Endothelial cell (in vitro differentiated cells): ENCODE measurements around the gene AFF1. TPM values are rescaled to one million over a fixed set of nuclear protein-coding genes. Genes with fewer than 3 reads are reported as not detected.

Experiments
- DNase-seq: peaks from one replicate; pipeline ENCODE4 v3.0.0; 2021; ENCODE audit warnings: low spot score
- H3K27ac Mint-ChIP-seq: one replicate; pipeline ENCODE4 v1.8.0; 2021; ENCODE audit warnings: mixed read lengths, inconsistent platforms; ENCODE audit not compliant: unreplicated experiment
- H3K27me3 Mint-ChIP-seq: one replicate; pipeline ENCODE4 v1.8.0; 2021; ENCODE audit warnings: mild to moderate bottlenecking, moderate library complexity, mixed read lengths, inconsistent platforms; ENCODE audit not compliant: unreplicated experiment
- H3K36me3 Mint-ChIP-seq: one replicate; pipeline ENCODE4 v1.8.0; 2021; ENCODE audit warnings: mild to moderate bottlenecking, low read depth, mixed read lengths, inconsistent platforms; ENCODE audit not compliant: unreplicated experiment
- H3K4me1 Mint-ChIP-seq: one replicate; pipeline ENCODE4 v1.8.0; 2021; ENCODE audit warnings: mild to moderate bottlenecking, mixed read lengths, inconsistent platforms; ENCODE audit not compliant: unreplicated experiment
- H3K4me3 Mint-ChIP-seq: one replicate; pipeline ENCODE4 v1.8.0; 2021; ENCODE audit warnings: mild to moderate bottlenecking, mixed read lengths, inconsistent platforms; ENCODE audit not compliant: unreplicated experiment
- H3K9me3 Mint-ChIP-seq: one replicate; pipeline ENCODE4 v1.8.0; 2021; ENCODE audit warnings: mixed read lengths, inconsistent platforms; ENCODE audit not compliant: unreplicated experiment
- total RNA-seq: library from RNA; stranded (reverse); fragmentation: NEBNext Ultra II Directional; extraction: Animal tissue kit (Norgen Biotek cat#: 25700); gene quantifications from one replicate; pipeline ENCODE4 v1.2.1, GENCODE V29; 2021; ENCODE audit not compliant: unreplicated experiment
- TF ChIP-seq, protein P1 (sequence below): fragments of 200-600 bp; sonication (generic); IDR thresholded peaks from one replicate; pipeline ENCODE4 v1.5.0; 2021; ENCODE audit warnings: antibody characterized with exemption; ENCODE audit not compliant: unreplicated experiment

Gene AFF1
- total RNA-seq, 1 donor from 2014 or later, result 93.1 TPM

DNA sequence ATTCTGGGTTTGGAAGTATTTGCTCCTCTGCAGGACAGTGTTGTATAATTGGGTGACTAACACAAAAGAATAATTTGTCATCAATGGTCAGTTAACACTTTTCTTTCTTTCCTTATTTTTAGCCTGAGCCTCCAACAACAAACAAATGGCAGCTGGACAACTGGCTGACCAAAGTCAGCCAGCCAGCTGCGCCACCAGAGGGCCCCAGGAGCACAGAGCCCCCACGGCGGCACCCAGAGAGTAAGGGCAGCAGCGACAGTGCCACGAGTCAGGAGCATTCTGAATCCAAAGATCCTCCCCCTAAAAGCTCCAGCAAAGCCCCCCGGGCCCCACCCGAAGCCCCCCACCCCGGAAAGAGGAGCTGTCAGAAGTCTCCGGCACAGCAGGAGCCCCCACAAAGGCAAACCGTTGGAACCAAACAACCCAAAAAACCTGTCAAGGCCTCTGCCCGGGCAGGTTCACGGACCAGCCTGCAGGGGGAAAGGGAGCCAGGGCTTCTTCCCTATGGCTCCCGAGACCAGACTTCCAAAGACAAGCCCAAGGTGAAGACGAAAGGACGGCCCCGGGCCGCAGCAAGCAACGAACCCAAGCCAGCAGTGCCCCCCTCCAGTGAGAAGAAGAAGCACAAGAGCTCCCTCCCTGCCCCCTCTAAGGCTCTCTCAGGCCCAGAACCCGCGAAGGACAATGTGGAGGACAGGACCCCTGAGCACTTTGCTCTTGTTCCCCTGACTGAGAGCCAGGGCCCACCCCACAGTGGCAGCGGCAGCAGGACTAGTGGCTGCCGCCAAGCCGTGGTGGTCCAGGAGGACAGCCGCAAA is 179.6 kb downstream of the AFF1 start:
- TF ChIP-seq, protein P1, sequence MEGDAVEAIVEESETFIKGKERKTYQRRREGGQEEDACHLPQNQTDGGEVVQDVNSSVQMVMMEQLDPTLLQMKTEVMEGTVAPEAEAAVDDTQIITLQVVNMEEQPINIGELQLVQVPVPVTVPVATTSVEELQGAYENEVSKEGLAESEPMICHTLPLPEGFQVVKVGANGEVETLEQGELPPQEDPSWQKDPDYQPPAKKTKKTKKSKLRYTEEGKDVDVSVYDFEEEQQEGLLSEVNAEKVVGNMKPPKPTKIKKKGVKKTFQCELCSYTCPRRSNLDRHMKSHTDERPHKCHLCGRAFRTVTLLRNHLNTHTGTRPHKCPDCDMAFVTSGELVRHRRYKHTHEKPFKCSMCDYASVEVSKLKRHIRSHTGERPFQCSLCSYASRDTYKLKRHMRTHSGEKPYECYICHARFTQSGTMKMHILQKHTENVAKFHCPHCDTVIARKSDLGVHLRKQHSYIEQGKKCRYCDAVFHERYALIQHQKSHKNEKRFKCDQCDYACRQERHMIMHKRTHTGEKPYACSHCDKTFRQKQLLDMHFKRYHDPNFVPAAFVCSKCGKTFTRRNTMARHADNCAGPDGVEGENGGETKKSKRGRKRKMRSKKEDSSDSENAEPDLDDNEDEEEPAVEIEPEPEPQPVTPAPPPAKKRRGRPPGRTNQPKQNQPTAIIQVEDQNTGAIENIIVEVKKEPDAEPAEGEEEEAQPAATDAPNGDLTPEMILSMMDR, result peak; percentile 28
- peak; percentile 19 for DNase-seq
- Mint-ChIP-seq H3K27ac (no peak overlapping the region), H3K9me3 (no peaks in the 10 kb centered on the region), H3K27me3 (peaks cover 2% of the 10 kb centered on the region), H3K4me1 (no peaks in the 10 kb centered on the region), H3K36me3 (peaks cover 18% of the 10 kb centered on the region), H3K4me3 (no peak overlapping the region)

DNA sequence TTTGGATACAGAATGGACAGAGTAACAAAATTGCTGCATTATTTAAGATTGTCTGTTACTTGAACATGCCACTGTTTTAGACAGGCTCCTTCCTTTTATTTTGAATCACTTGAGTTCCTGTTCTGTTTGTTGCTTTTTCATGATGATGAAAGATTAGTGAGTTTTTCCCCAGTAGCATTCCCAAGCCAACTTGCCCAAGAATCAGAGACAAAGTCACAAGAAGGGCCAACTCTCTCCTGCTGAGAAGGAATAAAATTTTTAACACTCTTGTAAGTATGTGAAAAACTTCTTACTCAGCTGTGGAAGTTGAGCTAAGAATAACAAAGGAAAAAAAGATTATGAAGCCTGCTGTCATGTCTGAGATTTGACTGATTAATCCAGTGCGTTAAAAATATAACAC is 181.4 kb downstream of the AFF1 start:
- Mint-ChIP-seq H3K36me3 (peaks cover 33% of the 10 kb centered on the region), H3K27me3 (peaks cover 4% of the 10 kb centered on the region), H3K9me3 (no peaks in the 10 kb centered on the region), H3K4me1 (peaks cover 3% of the 10 kb centered on the region), H3K27ac (no peak overlapping the region), H3K4me3 (peak overlapping the region; percentile 6)
- DNase-seq, result no peak
- TF ChIP-seq, protein P1, result no peak

DNA sequence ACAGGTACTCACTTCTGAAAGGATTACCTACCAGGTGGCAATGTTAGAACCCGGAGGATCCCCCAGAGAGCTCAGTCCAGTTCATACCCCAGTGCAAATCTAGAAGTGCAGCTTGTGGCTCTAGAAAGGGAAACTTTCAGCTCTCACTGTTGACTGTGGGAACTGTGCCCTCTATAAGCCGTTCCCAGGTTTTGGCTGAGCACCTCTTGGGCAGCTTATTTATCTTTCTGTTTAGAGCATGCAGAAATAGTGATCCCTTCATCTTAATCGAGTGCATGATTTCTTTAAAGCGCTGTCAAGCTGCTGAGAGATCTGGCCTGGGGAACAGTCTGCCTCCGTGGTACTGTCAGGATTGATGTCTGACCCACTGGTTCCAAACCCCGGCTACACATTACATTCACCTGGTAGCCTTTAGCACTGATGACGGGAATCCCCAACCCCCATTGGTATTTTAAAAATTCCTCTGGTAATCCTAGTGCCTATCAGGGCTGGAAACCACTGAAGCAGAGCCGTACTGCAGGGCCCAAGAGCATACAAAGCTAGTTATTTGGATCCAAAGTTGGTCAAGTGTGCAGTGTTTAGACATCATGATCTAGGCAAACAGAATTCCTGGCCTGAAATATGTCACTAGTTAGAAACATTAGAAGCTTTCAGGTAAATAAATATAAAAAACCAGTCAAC is 182.4 kb downstream of the AFF1 start:
- Mint-ChIP-seq H3K4me3 (peak overlapping the region; percentile 6), H3K36me3 (peaks cover 35% of the 10 kb centered on the region), H3K27me3 (peaks cover 4% of the 10 kb centered on the region), H3K9me3 (no peaks in the 10 kb centered on the region), H3K27ac (no peak overlapping the region), H3K4me1 (peaks cover 3% of the 10 kb centered on the region)
- TF ChIP-seq, protein P1, result no peak
- DNase-seq, result no peak

DNA sequence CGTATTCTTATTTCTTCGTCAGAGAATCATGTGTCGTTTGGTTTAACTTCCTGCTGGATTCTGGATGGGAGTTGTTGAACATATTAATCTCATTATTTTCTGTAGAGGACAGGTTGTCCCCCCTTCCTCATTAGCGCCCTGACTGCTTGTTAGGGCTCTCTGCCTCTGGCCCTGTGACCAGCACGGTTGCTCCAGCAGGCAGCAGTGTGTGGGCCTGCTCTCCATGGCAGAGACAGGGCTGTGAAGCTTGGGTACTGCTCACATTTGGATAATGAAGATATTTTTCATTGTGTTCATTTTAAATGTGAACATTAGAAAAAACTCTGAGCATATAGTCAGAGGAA is 182.9 kb downstream of the AFF1 start:
- Mint-ChIP-seq H3K36me3 (peaks cover 31% of the 10 kb centered on the region), H3K4me1 (peaks cover 3% of the 10 kb centered on the region), H3K27ac (no peak overlapping the region), H3K4me3 (no peak overlapping the region), H3K9me3 (no peaks in the 10 kb centered on the region), H3K27me3 (peaks cover 4% of the 10 kb centered on the region)
- DNase-seq, result no peak
- TF ChIP-seq, protein P1, result no peak

DNA sequence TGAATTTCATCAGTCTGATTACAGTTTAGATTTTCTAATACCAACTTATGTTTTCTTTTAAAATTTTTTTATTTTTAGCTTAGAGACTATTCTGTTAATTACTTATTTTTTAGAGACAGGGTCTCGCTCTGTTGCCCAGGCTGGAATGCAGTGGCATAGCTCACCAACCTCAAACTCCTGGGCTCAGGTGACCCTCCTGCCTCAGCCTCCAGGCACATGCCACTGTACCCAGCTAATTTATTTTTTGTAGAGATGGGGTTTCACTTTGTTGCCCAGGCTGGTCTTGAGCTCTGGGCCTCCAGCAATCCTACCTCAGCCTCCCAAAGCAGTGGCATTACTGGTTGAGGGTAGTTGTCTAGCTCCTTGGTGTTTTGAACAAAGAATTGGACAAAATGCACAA is 183.6 kb downstream of the AFF1 start:
- H3K27ac Mint-ChIP-seq, result no peak overlapping the region
- TF ChIP-seq, protein P1, result no peak
- H3K36me3 Mint-ChIP-seq, result peaks cover 31% of the 10 kb centered on the region
- peaks cover 4% of the 10 kb centered on the region for H3K27me3 Mint-ChIP-seq
- DNase-seq, result no peak
- no peak overlapping the region for H3K4me3 Mint-ChIP-seq
- no peaks in the 10 kb centered on the region for H3K9me3 Mint-ChIP-seq
- peaks cover 3% of the 10 kb centered on the region for H3K4me1 Mint-ChIP-seq
